Right forelimb (tissue), 1 donor: Measurements from ENCODE around the gene AANAT.
"Not testable (repeated sequence)": the region's sequence is repeated elsewhere in the genome, so short reads cannot be mapped to it uniquely, and the experiment has no call there.

Experiments
- DNase-seq: peaks from one replicate; pipeline ENCODE4 v3.0.0-alpha.2; 2018

The AANAT gene

GRCh38 chr17:76508472-76509063, 41.2 kb downstream of the AANAT start:
- DNase-seq: not testable (repeated sequence)

GRCh38 chr17:76510831-76511244, 43.4 kb downstream of the AANAT start:
- DNase-seq: no peak

- DNase-seq: no peak
Observed at GRCh38 chr17:76511668-76512365, 44.4 kb downstream of the AANAT start.

GRCh38 chr17:76512366-76513305, 45.2 kb downstream of the AANAT start:
- DNase-seq: no peak

- no peak for DNase-seq
Observed at GRCh38 chr17:76513306-76513692, 45.9 kb downstream of the AANAT start.

- DNase-seq: not testable (repeated sequence)
Observed at GRCh38 chr17:76514355-76514754, 47.0 kb downstream of the AANAT start.

GRCh38 chr17:76515274-76515949, 48.0 kb downstream of the AANAT start:
- DNase-seq: peak; percentile 69

- no peak for DNase-seq
Observed at GRCh38 chr17:76517638-76518038, 50.2 kb downstream of the AANAT start.

- DNase-seq: no peak
Observed at GRCh38 chr17:76519048-76519966, 51.9 kb downstream of the AANAT start.
